ENCODE results near the gene FBXO10. TPM values are rescaled to one million over a fixed set of nuclear protein-coding genes. Genes with fewer than 3 reads are reported as not detected.
A peak's percentile ranks its signal among the peaks of the same experiment; 100 is the strongest.
"Not testable (repeated sequence)": the region's sequence is repeated elsewhere in the genome, so short reads cannot be mapped to it uniquely, and the experiment has no call there.

Gene FBXO10
- total and polyA plus RNA-seq, 5 donors, result 3.5 to 7.8 (median 7.3) TPM

- Histone ChIP-seq H3K27ac (ENCODE audit: low read length) (no peak overlapping the region), H3K4me1 (ENCODE audit: control insufficient read depth, insufficient read depth, low read length) (no peaks in the 10 kb centered on the region), H3K27me3 (ENCODE audit: control insufficient read depth, insufficient read depth) (no peaks in the 10 kb centered on the region), H3K9me3 (ENCODE audit: control insufficient read depth, low read length) (no peaks in the 10 kb centered on the region), H3K4me3 (ENCODE audit: low read length) (no peak overlapping the region)
- intact Hi-C loops (cut with DNase I), result no loop called here
- WGBS, result 86% methylated on average over 15 of the region's 15 CpGs
- no peak for ATAC-seq
- DNase-seq, result no peak
Observed at GRCh38 chr9:37511016-37512010, 64.9 kb downstream of the FBXO10 start.

- H3K9me3 ChIP-seq (ENCODE audit: control insufficient read depth, low read length); intact Hi-C loops (cut with DNase I); ATAC-seq; H3K27me3 ChIP-seq (ENCODE audit: control insufficient read depth, insufficient read depth); H3K27ac ChIP-seq (ENCODE audit: low read length); H3K4me1 ChIP-seq (ENCODE audit: control insufficient read depth, insufficient read depth, low read length); DNase-seq; H3K4me3 ChIP-seq (ENCODE audit: low read length): not testable (repeated sequence)
- WGBS, result 94% methylated on average over 5 of the region's 5 CpGs
Observed at GRCh38 chr9:37510053-37510452, 66.1 kb downstream of the FBXO10 start.

DNA sequence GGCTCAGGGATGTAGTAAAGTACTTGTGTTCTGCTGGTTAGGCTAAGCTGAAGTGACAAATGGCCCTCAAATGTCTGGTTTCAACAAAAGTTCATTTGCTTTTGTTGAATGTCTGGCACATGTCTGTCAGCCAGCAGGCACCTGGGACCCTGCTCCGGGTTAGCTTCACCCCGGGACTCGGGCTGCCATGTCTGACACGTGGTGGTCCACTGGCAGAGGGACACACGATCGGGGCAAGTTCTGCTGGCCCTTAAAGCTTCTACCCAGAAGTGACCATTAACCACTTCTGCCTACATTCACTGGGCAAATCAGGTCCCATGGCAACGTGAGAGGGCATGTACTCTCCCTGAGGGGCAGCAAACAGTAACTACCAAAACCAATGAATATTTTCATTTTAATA is 66.6 kb downstream of the FBXO10 start:
- Histone ChIP-seq H3K9me3 (ENCODE audit: control insufficient read depth, low read length) (no peaks in the 10 kb centered on the region), H3K27me3 (ENCODE audit: control insufficient read depth, insufficient read depth) (no peaks in the 10 kb centered on the region), H3K4me1 (ENCODE audit: control insufficient read depth, insufficient read depth, low read length) (no peaks in the 10 kb centered on the region), H3K27ac (ENCODE audit: low read length) (no peak overlapping the region), H3K4me3 (ENCODE audit: low read length) (no peak overlapping the region)
- intact Hi-C loops (cut with DNase I), result no loop called here
- ATAC-seq (no peak), DNase-seq (no peak)
- WGBS, result 88% methylated on average over 7 of the region's 7 CpGs

DNA sequence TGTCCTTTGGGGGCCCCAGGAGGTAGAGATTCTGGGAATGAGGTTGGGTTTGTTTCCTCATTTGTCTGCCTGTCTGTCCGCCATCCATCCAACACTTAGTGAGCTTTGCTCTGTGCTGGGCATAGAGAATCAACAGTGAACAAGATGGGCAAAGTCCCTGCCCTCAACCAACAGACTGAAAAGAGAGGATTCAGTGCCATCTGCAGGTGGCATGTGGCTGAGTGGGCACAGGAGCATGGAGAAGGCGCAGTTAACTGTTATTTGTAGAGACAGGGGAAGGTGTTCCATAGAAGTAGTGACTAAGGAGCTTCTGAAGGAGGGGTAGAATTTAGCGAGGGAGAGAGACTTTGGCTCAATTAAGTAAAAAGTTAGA is 67.4 kb downstream of the FBXO10 start:
- Histone ChIP-seq H3K4me3 (ENCODE audit: low read length) (no peak overlapping the region), H3K27ac (ENCODE audit: low read length) (no peak overlapping the region), H3K27me3 (ENCODE audit: control insufficient read depth, insufficient read depth) (no peaks in the 10 kb centered on the region), H3K9me3 (ENCODE audit: control insufficient read depth, low read length) (no peaks in the 10 kb centered on the region), H3K4me1 (ENCODE audit: control insufficient read depth, insufficient read depth, low read length) (no peaks in the 10 kb centered on the region)
- ATAC-seq (no peak), DNase-seq (no peak)
- intact Hi-C loops (cut with DNase I), result no loop called here
- 92% methylated on average over 3 of the region's 3 CpGs for WGBS

DNA sequence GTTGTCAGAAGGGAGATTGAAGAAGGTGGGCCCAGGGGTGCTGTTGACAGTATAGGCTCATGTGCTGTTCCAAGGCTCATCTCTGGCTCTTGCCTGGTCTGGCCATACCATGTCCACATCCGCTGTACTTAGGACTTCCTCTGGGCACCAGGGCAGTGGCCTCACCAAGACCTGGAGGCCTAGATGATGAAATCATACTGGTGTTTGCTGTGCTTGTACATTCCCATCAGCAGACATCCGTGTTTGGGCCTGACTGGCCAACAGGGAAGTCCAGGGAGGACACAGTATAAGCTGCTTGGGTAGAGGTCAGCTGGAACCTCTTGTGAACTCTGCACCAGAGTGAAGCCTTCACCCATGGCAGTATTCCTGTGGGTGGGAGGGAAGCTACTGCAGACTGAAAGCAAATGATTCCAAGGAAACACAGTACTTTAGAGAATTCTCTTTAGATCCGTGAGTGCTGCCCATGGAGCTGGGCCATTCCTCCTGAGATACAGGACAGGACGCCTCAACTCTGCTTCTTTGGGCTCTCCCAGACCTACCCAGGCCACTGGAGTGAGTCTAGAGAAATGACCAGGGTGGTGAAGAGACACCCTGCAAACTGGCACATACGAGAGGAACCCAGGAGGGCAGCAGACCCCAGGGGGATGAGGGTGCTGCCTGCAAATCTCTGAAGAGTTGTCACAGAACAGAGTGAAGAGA is 67.9 kb downstream of the FBXO10 start:
- no peak overlapping the region for H3K27ac ChIP-seq (ENCODE audit: low read length)
- H3K4me1 ChIP-seq (ENCODE audit: control insufficient read depth, insufficient read depth, low read length), result no peaks in the 10 kb centered on the region
- no peaks in the 10 kb centered on the region for H3K9me3 ChIP-seq (ENCODE audit: control insufficient read depth, low read length)
- 85% methylated on average over 5 of the region's 5 CpGs for WGBS
- H3K4me3 ChIP-seq (ENCODE audit: low read length), result no peak overlapping the region
- intact Hi-C loops (cut with DNase I), result no loop called here
- no peaks in the 10 kb centered on the region for H3K27me3 ChIP-seq (ENCODE audit: control insufficient read depth, insufficient read depth)
- DNase-seq (no peak), ATAC-seq (peak in 1 of 2 donors; percentile 27)

GRCh38 chr9:37507566-37508134 is 68.5 kb downstream of the FBXO10 start:
- Histone ChIP-seq H3K4me1 (ENCODE audit: control insufficient read depth, insufficient read depth, low read length) (no peaks in the 10 kb centered on the region), H3K27ac (ENCODE audit: low read length) (no peak overlapping the region), H3K4me3 (ENCODE audit: low read length) (no peak overlapping the region), H3K9me3 (ENCODE audit: control insufficient read depth, low read length) (no peaks in the 10 kb centered on the region), H3K27me3 (ENCODE audit: control insufficient read depth, insufficient read depth) (no peaks in the 10 kb centered on the region)
- DNase-seq (no peak), ATAC-seq (no peak)
- 95% methylated on average over 11 of the region's 11 CpGs for WGBS
- intact Hi-C loops (cut with DNase I), result no loop called here

GRCh38 chr9:37504605-37505004 is 71.6 kb downstream of the FBXO10 start:
- 90% methylated on average over 5 of the region's 5 CpGs for WGBS
- ATAC-seq, result no peak
- Histone ChIP-seq H3K9me3 (ENCODE audit: control insufficient read depth, low read length) (no peaks in the 10 kb centered on the region), H3K4me3 (ENCODE audit: low read length) (no peak overlapping the region), H3K27me3 (ENCODE audit: control insufficient read depth, insufficient read depth) (no peaks in the 10 kb centered on the region), H3K27ac (ENCODE audit: low read length) (no peak overlapping the region), H3K4me1 (ENCODE audit: control insufficient read depth, insufficient read depth, low read length) (no peaks in the 10 kb centered on the region)
- intact Hi-C loops (cut with DNase I), result no loop called here
- no peak for DNase-seq

DNA sequence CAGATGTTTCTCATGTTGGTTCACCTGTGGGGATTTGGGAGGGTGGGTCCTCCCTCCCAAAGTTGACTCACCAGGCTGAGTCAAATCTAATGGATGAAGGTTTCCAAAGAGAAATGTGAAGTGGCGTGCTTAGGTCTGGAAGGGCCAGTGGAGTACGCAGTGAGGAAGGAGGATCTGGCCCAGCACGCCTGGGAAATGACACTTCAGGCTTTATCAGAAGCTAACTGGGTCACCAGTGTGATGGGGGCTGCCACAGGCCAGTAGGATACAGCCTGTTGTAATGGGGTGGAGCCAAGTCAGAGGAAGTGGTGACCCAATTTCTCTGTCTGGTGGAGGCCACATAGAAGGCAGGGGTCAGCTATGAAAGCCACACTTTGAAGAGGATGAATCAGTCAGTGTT is 72.4 kb downstream of the FBXO10 start:
- DNase-seq (peak in 2 of 3 donors; percentile 31 to 63), ATAC-seq (peak; percentile 57 to 78)
- Histone ChIP-seq H3K9me3 (ENCODE audit: control insufficient read depth, low read length) (no peaks in the 10 kb centered on the region), H3K4me1 (ENCODE audit: control insufficient read depth, insufficient read depth, low read length) (no peaks in the 10 kb centered on the region), H3K4me3 (ENCODE audit: low read length) (no peak overlapping the region), H3K27ac (ENCODE audit: low read length) (no peak overlapping the region), H3K27me3 (ENCODE audit: control insufficient read depth, insufficient read depth) (no peaks in the 10 kb centered on the region)
- 64% methylated on average over 3 of the region's 3 CpGs for WGBS
- intact Hi-C loops (cut with DNase I), result no loop called here

GRCh38 chr9:37501957-37502596 is 74.1 kb downstream of the FBXO10 start:
- ATAC-seq, result no peak
- no peak overlapping the region for H3K4me3 ChIP-seq (ENCODE audit: low read length)
- 73% methylated on average over 2 of the region's 2 CpGs for WGBS
- no peak for DNase-seq
- no peak overlapping the region for H3K27ac ChIP-seq (ENCODE audit: low read length)
- H3K27me3 ChIP-seq (ENCODE audit: control insufficient read depth, insufficient read depth), result no peaks in the 10 kb centered on the region
- H3K4me1 ChIP-seq (ENCODE audit: control insufficient read depth, insufficient read depth, low read length), result no peaks in the 10 kb centered on the region
- H3K9me3 ChIP-seq (ENCODE audit: control insufficient read depth, low read length), result no peaks in the 10 kb centered on the region
- intact Hi-C loops (cut with DNase I), result no loop called here

GRCh38 chr9:37499297-37499696 is 76.9 kb downstream of the FBXO10 start:
- no peak overlapping the region for H3K4me3 ChIP-seq (ENCODE audit: low read length)
- H3K9me3 ChIP-seq (ENCODE audit: control insufficient read depth, low read length), result no peaks in the 10 kb centered on the region
- H3K27me3 ChIP-seq (ENCODE audit: control insufficient read depth, insufficient read depth), result no peaks in the 10 kb centered on the region
- no peak for ATAC-seq
- intact Hi-C loops (cut with DNase I), result no loop called here
- no peak for DNase-seq
- 90% methylated on average over 6 of the region's 6 CpGs for WGBS
- H3K4me1 ChIP-seq (ENCODE audit: control insufficient read depth, insufficient read depth, low read length), result no peaks in the 10 kb centered on the region
- H3K27ac ChIP-seq (ENCODE audit: low read length), result no peak overlapping the region

DNA sequence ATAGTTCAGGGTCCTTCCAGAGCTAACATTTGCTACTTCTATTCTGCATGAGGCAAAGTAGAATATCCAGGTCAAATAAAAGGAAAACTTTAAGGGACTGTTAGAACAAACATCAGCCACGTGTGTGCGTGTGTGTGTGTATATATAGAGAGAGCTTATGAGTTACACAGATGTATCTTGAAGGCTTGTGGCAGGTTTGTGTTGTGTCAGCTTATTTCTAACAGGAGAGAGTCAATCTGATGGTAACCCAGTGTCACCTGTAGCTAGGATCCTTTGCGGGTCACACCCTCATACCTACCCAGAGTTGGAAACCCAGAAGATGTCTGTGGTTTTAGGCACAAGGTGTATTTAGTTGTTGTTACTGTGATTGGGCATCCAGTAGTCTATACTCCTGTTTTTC is 77.7 kb downstream of the FBXO10 start:
- Histone ChIP-seq H3K27ac (ENCODE audit: low read length) (no peak overlapping the region), H3K27me3 (ENCODE audit: control insufficient read depth, insufficient read depth) (no peaks in the 10 kb centered on the region), H3K4me1 (ENCODE audit: control insufficient read depth, insufficient read depth, low read length) (no peaks in the 10 kb centered on the region), H3K9me3 (ENCODE audit: control insufficient read depth, low read length) (no peaks in the 10 kb centered on the region), H3K4me3 (ENCODE audit: low read length) (no peak overlapping the region)
- intact Hi-C loops (cut with DNase I), result no loop called here
- ATAC-seq (no peak), DNase-seq (no peak)
- 61% methylated on average over 3 of the region's 3 CpGs for WGBS
